ENCODE data around the gene ARHGAP22.

GRCh38 chr10:48501226-48501625 is 103.6 kb downstream of the ARHGAP22 start:
- TF ChIP-seq CTCF (IDR thresholded peaks at IDR 0.05) = no peak
- no peak for TF ChIP-seq POLR2AphosphoS5 (IDR thresholded peaks at IDR 0.05)
